ENCODE results near the gene CIAO2B.

Gene CIAO2B

DNA sequence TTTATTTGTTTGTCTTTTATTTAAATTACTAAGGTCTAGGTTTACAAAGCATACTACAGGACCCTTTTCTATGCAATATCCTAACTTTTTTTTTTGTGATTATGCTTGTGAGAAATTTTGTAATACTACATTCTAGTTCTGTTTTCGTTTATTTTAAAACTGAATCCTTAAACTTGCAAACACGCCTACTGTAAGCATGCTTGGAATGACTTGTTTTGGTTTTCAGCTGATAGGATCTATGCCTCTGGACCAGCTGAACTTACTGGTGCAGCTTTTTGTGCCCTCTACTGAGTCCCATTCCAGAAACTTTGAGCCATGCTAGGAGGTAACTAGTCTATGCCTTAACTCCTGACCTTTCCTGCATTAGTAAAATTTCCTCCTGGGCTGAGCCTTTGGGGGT is 47.9 kb downstream of the CIAO2B start:
- no peaks in the 10 kb centered on the region for H3K4me1 ChIP-seq (ENCODE audit: insufficient read depth, low read length)
- no peaks in the 10 kb centered on the region for H3K9me3 ChIP-seq (ENCODE audit: low read length)
- H3K36me3 ChIP-seq (ENCODE audit: insufficient read depth, low read length): peaks cover 22% of the 10 kb centered on the region
- H2AFZ ChIP-seq (ENCODE audit: low read depth, low read length): no peak overlapping the region
- no peaks in the 10 kb centered on the region for H3K27me3 ChIP-seq (ENCODE audit: insufficient read depth, low read length)
- no peak overlapping the region for H3K4me3 ChIP-seq (ENCODE audit: low read length)

DNA sequence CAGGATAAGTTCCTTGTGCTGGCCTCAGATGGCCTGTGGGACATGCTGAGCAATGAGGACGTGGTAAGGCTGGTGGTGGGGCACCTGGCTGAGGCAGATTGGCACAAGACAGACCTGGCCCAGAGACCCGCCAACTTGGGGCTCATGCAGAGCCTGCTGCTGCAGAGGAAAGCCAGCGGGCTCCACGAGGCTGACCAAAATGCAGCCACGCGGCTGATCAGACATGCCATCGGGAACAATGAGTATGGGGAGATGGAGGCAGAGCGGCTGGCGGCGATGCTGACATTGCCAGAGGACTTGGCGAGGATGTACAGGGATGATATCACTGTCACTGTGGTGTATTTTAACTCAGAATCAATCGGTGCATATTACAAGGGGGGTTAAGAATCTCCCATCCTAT is 48.7 kb downstream of the CIAO2B start:
- Histone ChIP-seq H3K4me3 (ENCODE audit: low read length) (no peak overlapping the region), H2AFZ (ENCODE audit: low read depth, low read length) (no peak overlapping the region)

DNA sequence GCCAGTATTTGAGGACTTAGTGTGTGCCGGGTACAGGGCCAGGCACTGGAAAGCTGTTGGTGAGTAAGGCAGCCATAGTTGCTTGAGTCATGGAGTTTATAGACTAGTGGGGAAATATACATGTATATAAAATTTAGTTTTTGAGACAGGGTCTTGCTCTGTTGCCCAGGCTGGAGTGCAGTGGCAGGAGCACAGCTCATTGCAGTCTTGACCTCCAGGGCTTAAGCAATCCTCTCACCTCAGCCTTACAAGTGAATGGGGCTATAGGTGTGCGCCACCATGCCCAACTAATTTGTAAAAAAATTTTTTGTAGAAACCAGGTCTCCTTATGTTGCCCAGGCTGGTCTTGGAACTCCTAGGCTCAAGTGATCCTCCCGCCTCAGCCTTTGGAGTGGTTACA is 51.5 kb downstream of the CIAO2B start:
- Histone ChIP-seq H3K4me1 (ENCODE audit: insufficient read depth, low read length) (no peaks in the 10 kb centered on the region), H2AFZ (ENCODE audit: low read depth, low read length) (no peak overlapping the region), H3K27me3 (ENCODE audit: insufficient read depth, low read length) (no peaks in the 10 kb centered on the region), H3K9me3 (ENCODE audit: low read length) (no peaks in the 10 kb centered on the region), H3K36me3 (ENCODE audit: insufficient read depth, low read length) (peaks cover 22% of the 10 kb centered on the region), H3K4me3 (ENCODE audit: low read length) (no peak overlapping the region)

More for the DNA sequence above, 48.7 kb downstream of the CIAO2B start:
- peaks cover 22% of the 10 kb centered on the region for H3K36me3 ChIP-seq (ENCODE audit: insufficient read depth, low read length)
- no peaks in the 10 kb centered on the region for H3K9me3 ChIP-seq (ENCODE audit: low read length)
- H3K27me3 ChIP-seq (ENCODE audit: insufficient read depth, low read length): no peaks in the 10 kb centered on the region
- H3K4me1 ChIP-seq (ENCODE audit: insufficient read depth, low read length): no peaks in the 10 kb centered on the region

All from neuron (in vitro differentiated cells).